ENCODE data around the gene PPOX.

The PPOX gene

GRCh38 chr1:161153682-161154337 is 12.4 kb upstream of the PPOX start, which contains the start of gene UFC1:
Gene UFC1 (plus strand): TSS chr1:161153978. CDS start chr1:161153998, 20 bp downstream.
- peak; percentile 77 to 81 for DNase-seq

- no peak for DNase-seq
Observed at GRCh38 chr1:161157867-161158266, 8.4 kb upstream of the PPOX start.

- DNase-seq = no peak
Observed at GRCh38 chr1:161158316-161159010, 7.8 kb upstream of the PPOX start.

- peak; percentile 93 to 94 for DNase-seq
Observed at GRCh38 chr1:161159087-161159912, 6.9 kb upstream of the PPOX start, which contains the start of gene USP21. Gene USP21 (plus strand): TSS chr1:161159500. CDS start chr1:161160641, 1,141 bp downstream.

GRCh38 chr1:161159913-161160243 is 6.3 kb upstream of the PPOX start:
- DNase-seq = no peak

GRCh38 chr1:161160671-161161145 is 5.5 kb upstream of the PPOX start:
- no peak for DNase-seq

GRCh38 chr1:161161652-161162051 is 4.6 kb upstream of the PPOX start:
- DNase-seq = no peak

GRCh38 chr1:161162052-161162451 is 4.2 kb upstream of the PPOX start:
- DNase-seq = no peak

- no peak for DNase-seq
Observed at GRCh38 chr1:161162806-161163205, 3.4 kb upstream of the PPOX start.

- DNase-seq = no peak
Observed at GRCh38 chr1:161163793-161164192, 2.4 kb upstream of the PPOX start.

GRCh38 chr1:161164901-161165610 is 1.2 kb upstream of the PPOX start:
- no peak for DNase-seq

GRCh38 chr1:161166669-161167548 is 683 bp downstream of the PPOX start:
- no peak for DNase-seq

- no peak for DNase-seq
Observed at GRCh38 chr1:161168906-161169305, 2.7 kb downstream of the PPOX start.

- no peak for DNase-seq
Observed at GRCh38 chr1:161171191-161171590, 5.0 kb downstream of the PPOX start.

- no peak for DNase-seq
Observed at GRCh38 chr1:161171696-161172095, 5.5 kb downstream of the PPOX start.

GRCh38 chr1:161172349-161172748 is 6.1 kb downstream of the PPOX start:
- DNase-seq = no peak

GRCh38 chr1:161172776-161173376 is 6.7 kb downstream of the PPOX start:
- no peak for DNase-seq

- no peak for DNase-seq
Observed at GRCh38 chr1:161173711-161174110, 7.5 kb downstream of the PPOX start.

- no peak for DNase-seq
Observed at GRCh38 chr1:161174911-161175310, 8.7 kb downstream of the PPOX start.

- DNase-seq = no peak
Observed at GRCh38 chr1:161175771-161176453, 9.7 kb downstream of the PPOX start.

All from stimulated activated CD4-positive, alpha-beta T cell treated with anti-CD3 and anti-CD28 coated beads, Interleukin-2, amount 100 ng/mL, for 24 hours (primary cell).